Breast epithelium (tissue), 3 donors: ENCODE measurements around the gene IL10.

Source experiments
- POLR2A ChIP-seq: fragments of 450-650 bp; IDR thresholded peaks from one replicate; pipeline ENCODE4 v1.6.1; 2016; ENCODE audit warnings: antibody characterized with exemption, mild to moderate bottlenecking, moderate library complexity
- POLR2AphosphoS5 ChIP-seq, 3 donors: sonication (generic); formaldehyde crosslinking; IDR thresholded peaks; one replicate each; pipeline ENCODE4 v1.6.1; 2017; ENCODE audit warnings: antibody characterized with exemption in 3 of 3
- TF ChIP-seq, protein P1 (sequence below), 3 donors: fragments of 450-650 bp; IDR thresholded peaks; one replicate each; pipeline ENCODE4 v1.5.1; 2016 to 2017; ENCODE audit warnings: antibody characterized with exemption in 3 of 3, mild to moderate bottlenecking in 3 of 3, moderate library complexity in 3 of 3

- TF ChIP-seq, protein P1, sequence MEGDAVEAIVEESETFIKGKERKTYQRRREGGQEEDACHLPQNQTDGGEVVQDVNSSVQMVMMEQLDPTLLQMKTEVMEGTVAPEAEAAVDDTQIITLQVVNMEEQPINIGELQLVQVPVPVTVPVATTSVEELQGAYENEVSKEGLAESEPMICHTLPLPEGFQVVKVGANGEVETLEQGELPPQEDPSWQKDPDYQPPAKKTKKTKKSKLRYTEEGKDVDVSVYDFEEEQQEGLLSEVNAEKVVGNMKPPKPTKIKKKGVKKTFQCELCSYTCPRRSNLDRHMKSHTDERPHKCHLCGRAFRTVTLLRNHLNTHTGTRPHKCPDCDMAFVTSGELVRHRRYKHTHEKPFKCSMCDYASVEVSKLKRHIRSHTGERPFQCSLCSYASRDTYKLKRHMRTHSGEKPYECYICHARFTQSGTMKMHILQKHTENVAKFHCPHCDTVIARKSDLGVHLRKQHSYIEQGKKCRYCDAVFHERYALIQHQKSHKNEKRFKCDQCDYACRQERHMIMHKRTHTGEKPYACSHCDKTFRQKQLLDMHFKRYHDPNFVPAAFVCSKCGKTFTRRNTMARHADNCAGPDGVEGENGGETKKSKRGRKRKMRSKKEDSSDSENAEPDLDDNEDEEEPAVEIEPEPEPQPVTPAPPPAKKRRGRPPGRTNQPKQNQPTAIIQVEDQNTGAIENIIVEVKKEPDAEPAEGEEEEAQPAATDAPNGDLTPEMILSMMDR (IDR thresholded peaks at IDR 0.05), result no peak
- TF ChIP-seq POLR2AphosphoS5 (IDR thresholded peaks at IDR 0.05) (no peak), POLR2A (no peak)
Observed at GRCh38 chr1:206772243-206772937, at the start of gene IL10.
